Ishikawa (cell line): ENCODE measurements around the gene GSG1L2.

Experiments
- CEBPB ChIP-seq: IDR thresholded peaks from 2 replicates; pipeline ENCODE4 v1.6.1; 2012
- CREB1 ChIP-seq: IDR thresholded peaks from 2 replicates; pipeline ENCODE4 v1.6.1; 2012; ENCODE audit warnings: low read depth
- EP300 ChIP-seq: IDR thresholded peaks from 2 replicates; pipeline ENCODE4 v1.6.1; 2012; ENCODE audit warnings: borderline replicate concordance
- TAF1 ChIP-seq: IDR thresholded peaks from 2 replicates; pipeline ENCODE4 v1.6.1; 2012; ENCODE audit warnings: low read depth, mild to moderate bottlenecking
- YY1 ChIP-seq: IDR thresholded peaks from 2 replicates; pipeline ENCODE4 v1.6.1; 2012; ENCODE audit warnings: low read depth
- TF ChIP-seq, protein P1 (sequence below): IDR thresholded peaks from 2 replicates; pipeline ENCODE4 v1.6.1; 2012

DNA sequence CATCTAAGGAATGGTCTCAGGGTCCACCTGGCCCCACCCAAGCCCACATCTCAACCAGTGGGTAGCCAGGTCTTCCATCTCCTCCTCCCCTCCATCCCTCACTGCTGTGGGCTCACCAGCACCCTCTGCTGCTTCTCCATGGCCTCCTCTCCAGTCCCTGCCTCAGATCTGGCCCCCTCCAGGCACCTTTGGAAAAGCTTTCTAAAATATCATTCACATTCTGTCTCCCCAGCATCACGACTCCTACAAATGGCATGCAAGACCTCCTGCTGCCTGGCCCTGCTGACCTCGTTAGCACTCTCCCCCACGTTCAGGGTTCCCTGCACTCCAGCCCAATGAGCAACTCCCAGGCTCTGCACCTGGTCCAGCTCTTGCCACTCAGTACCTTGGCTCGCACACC is 17.6 kb upstream of the GSG1L2 start:
- TF ChIP-seq CEBPB, result no peak
- TF ChIP-seq, protein P1, sequence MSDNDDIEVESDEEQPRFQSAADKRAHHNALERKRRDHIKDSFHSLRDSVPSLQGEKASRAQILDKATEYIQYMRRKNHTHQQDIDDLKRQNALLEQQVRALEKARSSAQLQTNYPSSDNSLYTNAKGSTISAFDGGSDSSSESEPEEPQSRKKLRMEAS, result no peak
- TF ChIP-seq TAF1, result no peak
- no peak for TF ChIP-seq CREB1
- no peak for TF ChIP-seq YY1
- no peak for TF ChIP-seq EP300
